ENCODE data around the gene NUAK1.

NUAK1 gene

DNA sequence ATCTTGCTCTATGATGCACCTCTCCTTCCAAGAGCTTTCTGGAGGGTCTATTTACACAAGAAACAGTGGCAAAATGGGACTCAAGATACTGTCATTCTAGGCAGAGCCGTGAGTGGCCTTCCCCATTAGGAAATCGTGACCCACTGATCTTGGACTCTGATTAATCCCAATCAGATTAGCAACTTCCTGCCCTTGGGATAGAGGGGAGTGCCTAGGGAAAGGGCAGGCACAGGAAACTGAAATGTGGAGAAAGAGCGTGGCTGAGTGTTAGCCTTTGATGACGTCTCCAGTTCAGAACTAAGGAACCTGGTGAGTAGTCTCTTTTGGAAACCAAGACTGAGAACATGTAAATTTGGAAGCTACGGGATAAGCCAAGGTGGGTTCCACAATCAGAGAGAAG, 76.1 kb downstream of the NUAK1 start:
- no peak for DNase-seq (ENCODE audit: low read depth)

DNA sequence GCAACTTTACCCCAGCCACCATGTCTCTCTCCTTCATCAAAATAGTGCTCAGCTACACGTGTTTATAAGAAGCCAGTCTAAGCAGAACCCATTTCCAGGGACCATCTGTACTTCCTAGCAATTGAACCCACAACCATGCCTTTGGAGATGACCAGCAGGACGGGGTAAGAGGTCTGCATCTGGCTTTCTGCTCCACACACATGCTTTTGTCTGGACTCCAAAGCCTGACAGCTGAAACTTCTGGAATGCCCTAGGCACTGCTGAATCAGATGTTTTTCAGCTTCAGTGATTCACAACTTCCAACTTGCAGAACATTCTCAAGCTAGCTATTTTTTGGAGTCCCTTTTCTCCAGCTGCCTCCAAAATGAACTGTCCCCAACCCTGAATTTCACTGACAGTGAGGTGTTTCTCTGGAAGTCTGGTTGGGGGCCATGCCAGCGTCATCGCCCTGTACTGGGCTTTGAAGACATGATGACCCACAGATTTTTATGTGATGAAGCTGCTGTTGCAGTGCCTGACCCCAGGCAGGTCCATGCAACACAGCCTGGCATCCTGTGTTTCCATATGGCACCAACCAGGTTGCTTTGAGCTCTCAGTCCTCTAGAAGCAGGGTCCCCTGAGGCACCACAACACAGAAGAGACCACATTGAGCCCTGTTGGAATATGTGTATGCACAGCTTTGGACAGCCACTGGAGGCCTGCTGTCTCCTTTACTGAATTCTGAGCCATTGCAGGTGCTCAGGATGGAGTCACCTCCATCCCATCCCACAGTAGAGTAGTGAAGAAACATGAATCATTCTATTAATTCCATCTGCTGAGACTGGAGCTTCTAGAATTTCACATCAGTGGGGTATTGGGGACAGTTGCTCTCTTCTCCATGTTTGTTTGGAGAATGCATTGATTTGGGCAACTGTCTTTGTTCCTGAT, 80.2 kb downstream of the NUAK1 start:
- DNase-seq (ENCODE audit: low read depth), result no peak

DNA sequence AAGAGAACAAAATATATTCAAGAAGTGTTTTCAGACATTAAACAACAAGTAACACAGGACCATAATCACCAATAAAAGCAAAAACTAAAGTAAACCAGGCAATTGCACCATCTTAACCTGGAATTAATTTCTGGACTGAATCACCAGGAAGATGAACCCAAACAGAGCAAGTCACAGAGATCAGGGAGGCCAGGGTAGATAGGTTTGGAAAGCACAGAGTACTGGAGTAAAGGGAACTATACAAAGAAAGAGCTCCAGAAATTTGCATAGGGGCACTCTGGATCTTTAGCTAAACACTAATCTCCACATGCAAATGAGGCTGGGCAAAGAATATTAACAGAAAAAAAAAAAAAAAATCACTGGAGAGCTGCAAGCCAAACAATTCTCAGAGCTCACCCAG, 84.7 kb downstream of the NUAK1 start:
- no peak for DNase-seq (ENCODE audit: low read depth)

DNA sequence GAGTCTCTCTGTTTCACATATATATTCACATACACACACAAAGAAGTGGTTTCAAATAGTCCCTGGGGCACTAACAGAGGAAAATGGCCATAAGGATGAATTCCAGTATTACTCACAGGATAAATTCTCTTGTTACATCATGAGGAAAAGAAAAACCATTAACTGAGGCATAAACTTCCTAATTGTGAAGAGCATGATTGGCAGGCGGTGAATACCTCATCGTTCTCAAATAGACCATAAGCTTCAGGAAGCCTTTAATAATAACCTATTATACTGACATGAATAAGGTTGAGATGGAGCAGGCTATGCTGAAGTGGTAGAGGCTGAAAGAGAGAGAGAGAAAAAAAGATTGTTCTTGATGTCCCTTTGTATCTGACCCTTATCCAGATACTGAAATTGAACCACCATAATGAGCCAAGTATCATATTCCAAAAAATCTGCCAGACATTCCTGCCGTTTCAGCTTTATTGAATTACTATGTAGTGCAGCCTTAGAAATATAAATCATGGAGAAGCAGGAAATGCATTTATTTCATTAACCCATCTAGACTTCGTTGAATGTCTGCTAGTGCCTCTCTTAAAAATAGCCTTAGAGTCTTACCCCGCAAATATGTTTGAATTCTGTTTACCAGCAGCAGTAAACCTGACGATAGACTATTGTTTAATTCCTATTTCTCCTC, 86.8 kb downstream of the NUAK1 start:
- no peak for DNase-seq (ENCODE audit: low read depth)

DNA sequence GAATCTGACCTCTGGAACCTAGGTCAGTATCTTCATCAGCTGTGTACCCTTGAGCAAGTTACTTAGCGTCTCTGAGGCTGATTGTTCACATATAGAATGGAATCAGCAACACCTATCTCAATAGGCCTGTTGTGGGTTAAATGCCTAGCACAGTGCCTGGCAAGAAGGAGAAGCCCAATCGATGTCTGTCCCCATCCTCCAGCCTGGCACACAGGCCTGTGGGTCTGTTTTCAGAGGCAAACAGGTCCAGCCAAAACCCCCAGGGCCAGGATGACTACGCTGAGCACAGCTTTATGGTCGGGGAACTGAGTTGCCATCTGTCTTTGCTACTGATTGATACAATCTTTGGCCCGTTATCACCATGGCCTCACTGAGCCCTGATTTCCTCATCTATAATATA, 89.2 kb downstream of the NUAK1 start:
- DNase-seq (ENCODE audit: low read depth), result no peak

DNA sequence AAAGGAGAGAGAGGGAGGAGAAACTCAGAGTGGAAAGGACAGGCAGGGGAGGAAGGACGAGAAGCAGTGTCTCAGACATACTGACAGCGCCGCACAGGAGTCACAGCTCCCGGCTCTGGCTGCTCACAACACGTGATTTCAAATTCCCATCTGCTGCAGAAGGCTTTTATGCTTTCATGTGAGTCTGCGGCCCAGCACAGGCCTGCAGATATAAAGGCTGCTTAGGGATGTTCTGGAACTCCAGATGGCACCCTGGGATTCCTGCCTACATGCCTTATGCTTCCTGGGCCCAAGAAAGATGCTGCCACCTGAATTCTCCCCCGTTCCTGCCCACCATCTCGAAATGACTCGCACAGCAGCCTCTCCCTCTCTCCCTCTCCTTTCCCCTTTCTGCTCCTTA, 89.6 kb downstream of the NUAK1 start:
- DNase-seq (ENCODE audit: low read depth), result no peak

DNA sequence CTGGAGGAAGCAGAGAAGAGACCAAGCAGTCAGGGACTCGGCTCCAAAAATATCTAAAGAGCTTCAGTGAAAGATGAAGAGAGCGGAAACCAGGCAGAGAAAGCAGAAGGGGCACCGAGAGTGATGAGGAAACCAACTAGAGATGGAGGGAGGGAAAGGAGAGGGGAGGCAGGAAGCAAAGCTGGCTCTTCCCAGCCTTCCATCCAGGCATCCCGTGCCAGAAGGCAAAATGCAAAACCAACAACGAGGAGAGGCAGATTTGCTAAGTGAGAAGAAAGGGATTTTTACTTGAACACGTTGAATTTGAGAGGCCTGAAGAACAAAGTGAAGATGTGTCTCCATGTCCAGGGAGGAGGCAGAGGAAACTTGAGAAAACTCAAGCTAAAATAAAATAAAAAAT, 90.1 kb downstream of the NUAK1 start:
- DNase-seq (ENCODE audit: low read depth), result no peak

DNA sequence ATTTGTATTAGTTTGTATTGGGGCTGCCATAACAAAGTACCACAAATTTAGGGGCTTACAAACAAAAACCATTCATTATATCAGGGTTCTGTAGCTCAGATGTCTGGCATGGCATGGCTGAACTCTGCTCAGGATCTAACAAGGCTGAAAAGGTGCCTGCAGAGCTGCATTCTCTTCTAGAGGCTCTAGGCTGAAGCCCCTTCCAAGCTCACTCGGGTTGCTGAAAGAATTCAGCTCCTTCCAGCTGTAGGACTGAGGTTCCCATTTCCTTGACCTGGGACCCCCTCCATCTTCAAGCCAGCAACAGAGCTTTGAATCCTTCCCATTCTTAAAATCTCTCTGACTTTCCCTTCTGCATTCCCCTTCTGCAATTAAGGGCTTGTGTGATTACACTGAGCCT, 90.7 kb downstream of the NUAK1 start:
- DNase-seq (ENCODE audit: low read depth), result no peak

DNA sequence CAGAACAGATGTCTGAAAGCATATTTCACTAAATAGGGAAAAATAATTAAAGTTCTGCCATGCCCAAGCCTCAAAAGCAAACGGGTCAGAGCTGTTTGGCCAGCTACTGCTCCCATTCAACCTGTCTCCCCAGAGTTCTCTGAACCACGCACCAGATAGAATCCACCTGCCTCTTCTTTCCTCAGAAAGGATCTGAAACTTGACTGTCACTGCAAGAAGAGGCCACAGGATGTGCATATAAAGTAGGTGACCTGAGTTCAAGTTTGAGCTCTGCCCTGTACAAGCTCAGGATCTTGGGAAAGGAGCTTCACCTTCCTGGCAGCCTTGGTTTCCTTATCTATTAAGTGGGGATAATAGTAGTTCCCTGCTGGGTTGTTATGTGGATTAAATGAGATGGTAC, 91.8 kb downstream of the NUAK1 start:
- DNase-seq (ENCODE audit: low read depth), result no peak

DNA sequence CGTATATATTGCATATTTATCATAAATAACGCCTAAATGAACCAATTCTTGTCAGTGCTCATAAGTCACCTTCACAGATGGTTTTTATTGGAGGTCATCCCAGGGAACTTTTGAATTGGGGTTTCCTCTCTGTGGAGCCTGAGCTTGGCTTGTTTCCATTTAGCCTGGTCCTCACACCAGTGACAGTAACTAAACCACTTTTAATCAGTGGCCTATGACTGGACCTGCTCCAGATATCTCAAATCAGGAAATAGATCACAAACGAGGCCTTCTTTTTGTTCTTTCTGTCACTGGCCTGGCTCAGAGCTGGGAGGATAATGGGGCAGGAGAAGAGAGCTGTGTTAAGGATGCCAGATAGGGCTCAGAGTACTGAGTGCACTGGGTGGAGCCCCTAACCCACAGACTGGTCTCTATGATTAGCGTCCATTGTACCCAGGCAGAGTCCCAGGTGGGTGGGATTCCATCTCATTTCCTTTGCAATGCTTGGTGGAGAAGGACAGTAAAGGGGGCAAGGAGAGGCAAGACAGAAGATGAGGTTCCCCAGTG, 92.4 kb downstream of the NUAK1 start:
- no peak for DNase-seq (ENCODE audit: low read depth)

DNA sequence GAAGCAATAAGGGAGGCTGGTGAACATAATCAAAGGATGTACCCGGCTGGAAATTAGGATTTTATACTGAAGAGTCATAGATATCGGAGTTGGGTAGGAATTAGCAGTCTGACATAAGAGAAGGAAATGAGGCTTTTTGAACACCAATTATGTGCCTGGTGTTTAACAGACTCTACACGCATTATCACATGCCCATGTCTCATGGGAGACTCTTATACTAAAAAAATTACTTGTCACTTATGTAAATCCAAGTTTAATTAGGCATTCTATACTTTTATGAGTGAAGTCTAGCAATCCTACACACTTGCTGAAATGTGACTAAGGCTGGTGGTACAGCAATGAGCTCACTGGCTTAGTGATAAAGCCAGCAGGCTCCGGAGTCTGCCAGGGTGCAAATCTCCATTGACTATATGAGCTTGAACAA, 93.5 kb downstream of the NUAK1 start:
- no peak for DNase-seq (ENCODE audit: low read depth)

DNA sequence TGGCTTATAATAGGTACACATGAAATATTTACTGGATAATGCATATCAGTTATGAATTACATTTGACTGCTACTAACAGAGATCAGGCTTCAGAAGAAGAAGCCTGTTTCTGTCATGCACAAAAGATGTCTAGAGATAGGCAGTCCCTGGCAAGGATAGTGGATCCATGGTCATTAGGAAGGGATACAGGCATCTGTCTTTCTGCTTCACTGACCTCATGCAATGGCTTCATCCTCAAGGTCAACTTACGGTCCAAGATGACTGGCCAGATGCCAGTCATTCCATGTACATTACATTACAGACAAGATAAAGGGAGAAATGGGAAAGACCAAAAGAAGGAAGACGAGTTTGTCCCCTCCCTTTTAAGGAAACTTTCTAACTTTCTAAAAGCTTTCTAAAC, 94.0 kb downstream of the NUAK1 start:
- no peak for DNase-seq (ENCODE audit: low read depth)

DNA sequence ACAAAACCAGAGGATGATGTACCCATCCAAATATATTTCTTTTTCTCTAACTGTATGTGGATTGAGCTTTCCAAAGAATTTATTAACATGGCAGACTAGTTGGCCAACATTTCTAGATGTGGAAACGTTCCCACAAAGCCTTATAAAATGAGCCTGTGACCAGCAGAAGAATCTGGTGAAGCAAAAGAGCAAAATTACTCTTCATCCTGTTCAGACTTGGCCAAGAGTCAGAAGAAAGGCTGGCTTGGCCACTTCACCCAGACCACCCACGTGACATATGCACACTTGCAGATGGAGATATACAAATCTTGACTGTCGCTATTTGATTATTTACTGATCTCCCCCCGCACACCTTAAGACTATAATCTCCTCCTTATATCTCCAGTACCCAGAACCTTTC, 96.7 kb downstream of the NUAK1 start:
- no peak for DNase-seq (ENCODE audit: low read depth)

DNA sequence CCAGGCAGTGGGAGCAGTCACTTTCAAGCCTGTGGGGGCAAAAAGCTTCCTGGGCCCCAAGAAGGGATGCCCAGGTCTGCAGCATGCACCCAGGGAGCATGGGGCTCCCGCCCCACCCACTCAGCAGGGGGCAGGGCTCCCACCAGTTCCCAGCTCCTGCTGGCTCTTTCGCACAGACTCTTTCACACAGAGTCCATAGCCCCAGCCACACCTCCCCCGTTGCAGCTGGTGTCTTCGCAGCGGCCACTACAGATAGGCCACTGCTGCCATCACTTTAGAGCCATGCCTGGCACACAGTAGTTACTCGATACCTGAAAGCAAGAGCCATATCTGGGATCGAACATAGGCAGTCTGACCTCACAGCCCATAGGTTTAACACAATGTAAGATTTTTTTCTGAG, 98.2 kb downstream of the NUAK1 start:
- DNase-seq (ENCODE audit: low read depth), result no peak

DNA sequence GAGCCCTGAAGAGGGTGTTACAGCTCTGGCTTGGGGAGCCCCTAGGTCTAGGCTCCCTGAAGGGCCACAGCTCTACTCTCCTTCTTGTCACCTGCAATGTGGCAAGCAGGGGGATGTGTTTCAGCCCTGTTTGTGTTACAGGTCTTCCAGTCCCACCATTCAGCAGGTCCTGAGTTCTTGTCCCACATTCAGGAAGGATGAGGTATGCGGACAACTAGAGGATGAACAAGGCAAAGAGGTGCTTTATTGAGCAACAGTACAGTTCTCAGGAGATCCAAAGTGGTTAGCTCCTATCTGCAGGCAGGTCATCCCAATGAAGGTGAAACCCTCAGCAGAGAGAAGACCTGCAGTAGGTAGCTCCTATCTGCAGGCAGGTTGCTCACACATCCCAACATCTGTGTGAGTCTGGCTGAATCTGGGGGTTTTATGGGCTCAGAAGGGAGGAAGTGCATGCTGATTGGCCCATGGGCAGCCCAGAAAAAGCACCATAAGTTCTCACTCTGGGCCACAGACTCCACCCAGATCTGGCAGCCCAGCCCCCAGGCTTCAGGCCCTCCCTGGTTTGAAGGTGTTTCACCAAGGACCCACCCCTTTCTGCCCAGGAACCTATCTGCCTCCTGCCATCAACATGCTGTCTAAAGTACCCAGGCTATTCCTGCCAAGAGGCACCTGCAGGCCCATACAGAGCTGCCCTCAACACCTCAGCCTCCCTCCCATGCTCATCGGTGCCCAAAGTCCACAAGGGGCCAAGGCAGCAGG, 98.9 kb downstream of the NUAK1 start:
- no peak for DNase-seq (ENCODE audit: low read depth)

DNA sequence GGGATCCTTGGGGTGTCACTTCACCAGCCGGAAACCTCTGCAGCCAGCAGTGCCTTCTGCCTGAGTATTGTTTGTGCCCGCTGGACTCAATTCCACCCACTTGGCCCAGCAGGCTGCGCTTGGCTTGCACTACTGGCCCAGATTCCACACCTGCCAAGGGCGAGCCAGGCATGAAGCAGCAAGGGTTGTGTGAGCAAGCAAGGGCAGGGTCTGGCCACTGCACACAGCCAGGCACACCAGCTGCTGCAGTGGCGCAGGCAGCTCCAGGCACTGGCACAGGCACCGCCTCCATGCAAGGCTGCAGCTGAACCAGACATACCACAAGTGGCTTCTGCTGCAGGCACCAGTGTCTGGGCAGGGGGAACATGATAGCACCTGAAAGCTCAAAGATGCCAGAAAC, 99.5 kb downstream of the NUAK1 start:
- no peak for DNase-seq (ENCODE audit: low read depth)

DNA sequence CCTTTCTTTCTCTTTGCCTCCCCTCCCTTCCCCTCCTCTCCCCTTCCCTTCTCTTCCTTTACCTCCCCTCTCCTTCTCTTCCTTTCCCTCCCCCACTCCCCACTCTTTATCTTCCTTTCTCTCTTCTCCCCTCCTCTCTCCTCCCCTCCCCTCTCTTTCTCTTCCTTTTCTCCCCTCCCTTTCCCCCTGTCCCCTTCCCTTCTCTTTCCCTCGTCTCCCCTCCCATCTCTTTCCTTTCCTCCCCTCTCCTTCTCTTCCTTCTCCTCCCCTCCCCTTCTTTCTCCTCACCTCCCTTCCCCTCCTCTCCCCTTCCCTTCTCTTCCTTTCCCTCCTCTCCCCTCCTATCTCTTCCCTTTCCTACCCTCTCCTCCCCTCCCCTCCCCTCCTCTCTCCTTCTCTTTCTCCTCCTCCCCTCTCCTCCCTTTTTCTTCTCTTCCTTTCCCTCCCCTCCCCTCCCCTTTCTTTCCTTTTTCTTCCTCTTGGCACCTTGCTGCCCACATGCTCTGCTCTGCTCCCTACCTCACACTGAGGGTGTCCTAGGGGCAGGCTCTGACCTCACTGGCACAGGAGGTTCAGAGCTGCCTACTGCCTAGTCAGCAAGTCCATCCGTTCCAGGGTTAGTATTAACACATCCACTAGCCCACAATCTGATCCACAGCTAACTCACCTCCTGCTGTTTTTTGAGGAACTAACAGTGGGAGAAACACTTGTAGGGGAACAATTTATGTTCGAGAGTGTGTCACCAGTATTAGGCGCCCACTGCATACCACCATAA, 101.0 kb downstream of the NUAK1 start:
- no peak for DNase-seq (ENCODE audit: low read depth)

DNA sequence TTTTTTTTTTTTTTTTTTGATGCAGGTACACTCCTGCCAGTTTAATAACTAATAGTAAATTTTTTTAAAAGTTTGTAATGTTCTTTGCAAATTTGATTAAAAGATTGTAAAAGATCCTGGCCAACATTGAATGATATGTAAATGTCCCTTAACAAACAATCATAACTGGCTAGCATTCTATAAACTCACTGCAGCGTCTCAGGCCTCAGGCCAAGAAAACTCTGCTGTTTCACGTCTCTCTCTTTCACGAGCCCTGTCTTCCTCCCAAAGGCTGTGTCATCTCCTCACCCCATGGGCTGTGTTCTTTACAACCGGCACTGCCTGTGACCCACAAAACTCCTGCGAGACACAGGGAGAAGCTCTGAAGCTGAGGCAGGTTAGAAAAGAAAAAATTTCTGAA, 103.3 kb downstream of the NUAK1 start:
- no peak for DNase-seq (ENCODE audit: low read depth)

DNA sequence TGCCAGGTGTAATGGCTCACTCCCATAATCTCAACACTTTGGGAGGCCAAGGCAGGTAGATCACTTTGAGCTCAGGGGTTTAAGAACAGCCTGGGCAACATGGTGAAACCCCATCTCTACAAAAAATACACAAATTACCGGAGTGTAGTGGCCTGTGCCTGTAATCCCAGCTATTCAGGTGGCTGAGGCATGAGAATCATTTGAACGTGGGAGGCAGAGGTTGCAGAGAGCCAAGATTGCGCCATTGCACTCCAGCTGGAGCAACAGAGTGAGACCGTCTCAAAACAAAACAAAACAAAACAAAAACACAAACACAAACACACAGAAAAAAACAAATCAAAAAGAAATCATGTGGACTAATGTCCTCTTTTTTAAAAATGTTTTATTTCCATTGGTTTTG, 104.4 kb downstream of the NUAK1 start:
- no peak for DNase-seq (ENCODE audit: low read depth)

DNA sequence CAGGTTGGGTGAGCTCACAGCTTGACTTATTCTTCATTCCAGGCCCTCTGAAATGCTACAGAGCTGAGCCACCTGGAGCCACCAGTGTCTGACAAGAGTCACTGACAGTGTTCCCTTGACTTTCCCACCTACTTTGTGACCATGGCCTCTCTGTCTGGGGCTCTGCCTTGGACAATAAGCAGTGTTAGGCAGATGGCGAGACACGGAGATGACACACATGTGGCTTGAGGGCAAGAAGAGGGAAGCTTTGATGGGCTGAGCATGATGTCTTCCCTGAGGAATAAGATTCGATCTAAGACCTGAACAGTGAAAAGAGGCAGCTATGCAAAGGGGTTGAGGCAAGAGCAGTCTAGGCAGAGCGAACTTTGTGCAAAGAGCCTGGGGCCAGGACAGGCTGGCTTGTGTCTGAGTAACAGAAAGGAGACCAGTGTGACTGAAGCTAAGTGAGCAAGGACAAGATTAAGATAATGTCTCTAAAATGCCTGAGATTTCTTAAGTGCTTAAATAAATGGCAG, 105.5 kb downstream of the NUAK1 start:
- no peak for DNase-seq (ENCODE audit: low read depth)

DNA sequence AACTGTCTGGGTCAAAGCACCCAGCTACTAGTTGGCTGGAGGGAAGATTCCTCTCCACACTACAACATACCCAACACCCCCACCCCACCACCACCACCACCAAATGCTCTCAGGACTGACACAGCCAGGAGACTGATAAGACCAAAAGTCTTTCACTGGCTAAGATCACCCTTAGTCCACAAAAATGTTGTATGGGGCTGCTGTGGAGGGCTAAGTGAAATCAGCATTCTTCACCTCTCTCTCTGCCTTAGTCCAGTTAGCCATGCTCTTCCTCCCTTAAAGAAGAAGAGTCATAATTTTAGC, 106.2 kb downstream of the NUAK1 start:
- no peak for DNase-seq (ENCODE audit: low read depth)
